HG03469 (cell line): ENCODE results near the gene ANKRD17.
A peak's percentile ranks its signal among the peaks of the same experiment; 100 is the strongest.
"Not testable (repeated sequence)": the region's sequence is repeated elsewhere in the genome, so short reads cannot be mapped to it uniquely, and the experiment has no call there.

Source experiments
- ATAC-seq: cut with Tn5 transposase; IDR thresholded peaks from one replicate; pipeline ENCODE4 v1.9.1; 2021; ENCODE audit warnings: mild to moderate bottlenecking, moderate library complexity, moderate number of reproducible peaks; ENCODE audit not compliant: unreplicated experiment

The ANKRD17 gene

GRCh38 chr4:73247100-73247499, 11.5 kb downstream of the ANKRD17 start:
- ATAC-seq, result no peak

- ATAC-seq, result no peak
These were observed 12.6 kb downstream of the ANKRD17 start for GRCh38 chr4:73245955-73246354.

- no peak for ATAC-seq
These were observed 13.5 kb downstream of the ANKRD17 start for GRCh38 chr4:73244945-73245601.

- no peak for ATAC-seq
These were observed 21.6 kb downstream of the ANKRD17 start for GRCh38 chr4:73237044-73237443.

- no peak for ATAC-seq
These were observed 22.4 kb downstream of the ANKRD17 start for GRCh38 chr4:73236151-73236550.

GRCh38 chr4:73234712-73235111, 23.9 kb downstream of the ANKRD17 start:
- ATAC-seq, result no peak

GRCh38 chr4:73231518-73232487, 26.8 kb downstream of the ANKRD17 start:
- no peak for ATAC-seq

- no peak for ATAC-seq
These were observed 27.6 kb downstream of the ANKRD17 start for GRCh38 chr4:73230865-73231517.

- not testable (repeated sequence) for ATAC-seq
These were observed 29.8 kb downstream of the ANKRD17 start for GRCh38 chr4:73228800-73229199.

GRCh38 chr4:73224886-73225285, 33.7 kb downstream of the ANKRD17 start:
- ATAC-seq, result no peak

- no peak for ATAC-seq
These were observed 35.3 kb downstream of the ANKRD17 start for GRCh38 chr4:73223258-73223650.

GRCh38 chr4:73222466-73223257, 35.9 kb downstream of the ANKRD17 start:
- peak; percentile 99 for ATAC-seq

- ATAC-seq, result no peak
These were observed 36.9 kb downstream of the ANKRD17 start for GRCh38 chr4:73221734-73222133.

GRCh38 chr4:73220815-73221214, 37.8 kb downstream of the ANKRD17 start:
- ATAC-seq, result no peak

GRCh38 chr4:73213916-73214653, 44.5 kb downstream of the ANKRD17 start:
- no peak for ATAC-seq

- no peak for ATAC-seq
These were observed 45.4 kb downstream of the ANKRD17 start for GRCh38 chr4:73212982-73213730.

- ATAC-seq, result no peak
These were observed 46.6 kb downstream of the ANKRD17 start for GRCh38 chr4:73211968-73212367.

GRCh38 chr4:73208376-73208775, 50.2 kb downstream of the ANKRD17 start:
- no peak for ATAC-seq

- ATAC-seq, result no peak
These were observed 52.4 kb downstream of the ANKRD17 start for GRCh38 chr4:73206236-73206635.
